Parathyroid adenoma (tissue), 2 donors: Measurements from ENCODE around the gene CD3E.

Experiments used
- H2AFZ ChIP-seq: fragments of 300-600 bp; sonication (generic); one replicate; pipeline ENCODE4 v1.7.0; 2017; ENCODE audit warnings: antibody characterized with exemption, mild to moderate bottlenecking
- H3K27ac ChIP-seq: fragments of 300-600 bp; sonication (generic); one replicate; pipeline ENCODE4 v1.7.0; 2017
- H3K27me3 ChIP-seq: fragments of 300-600 bp; sonication (generic); one replicate; pipeline ENCODE4 v1.7.0; 2017; ENCODE audit warnings: low read length; ENCODE audit not compliant: control insufficient read depth, insufficient read depth
- H3K36me3 ChIP-seq: fragments of 300-600 bp; sonication (generic); one replicate; pipeline ENCODE4 v1.7.0; 2017; ENCODE audit warnings: low read length; ENCODE audit not compliant: control insufficient read depth, insufficient read depth
- H3K4me1 ChIP-seq: fragments of 300-600 bp; sonication (generic); one replicate; pipeline ENCODE4 v1.7.0; 2017; ENCODE audit warnings: control low read depth
- H3K4me2 ChIP-seq: fragments of 300-600 bp; sonication (generic); one replicate; pipeline ENCODE4 v1.7.0; 2017; ENCODE audit warnings: low read length
- H3K4me3 ChIP-seq: fragments of 300-600 bp; sonication (generic); one replicate; pipeline ENCODE4 v1.7.0; 2017; ENCODE audit warnings: low read depth, low read length
- H3K79me2 ChIP-seq: fragments of 300-600 bp; sonication (generic); one replicate; pipeline ENCODE4 v1.7.0; 2017; ENCODE audit warnings: control low read depth
- H3K9ac ChIP-seq: fragments of 300-600 bp; sonication (generic); one replicate; pipeline ENCODE4 v1.7.0; 2017; ENCODE audit warnings: mild to moderate bottlenecking
- H3K9me3 ChIP-seq: fragments of 300-600 bp; sonication (generic); one replicate; pipeline ENCODE4 v1.7.0; 2017; ENCODE audit warnings: low read length; ENCODE audit not compliant: control insufficient read depth
- CTCF ChIP-seq: fragments of 300-600 bp; sonication (generic); IDR thresholded peaks from one replicate; pipeline ENCODE4 v1.7.0; 2017; ENCODE audit warnings: antibody characterized with exemption, mild to moderate bottlenecking
- donor health status: primary hyperparathyroidism.

The CD3E gene

GRCh38 chr11:118322721-118323120 is 18.2 kb downstream of the CD3E start:
- Histone ChIP-seq H3K4me1 (peaks cover 4% of the 10 kb centered on the region), H3K9me3 (no peaks in the 10 kb centered on the region), H3K9ac (no peak overlapping the region), H3K36me3 (no peaks in the 10 kb centered on the region), H3K79me2 (no peaks in the 10 kb centered on the region), H3K27ac (no peak overlapping the region), H2AFZ (no peak overlapping the region), H3K27me3 (no peaks in the 10 kb centered on the region), H3K4me2 (no peak overlapping the region), H3K4me3 (no peak overlapping the region)
- no peak for TF ChIP-seq CTCF

GRCh38 chr11:118325283-118325682 is 20.8 kb downstream of the CD3E start:
- H3K9ac ChIP-seq, result no peak overlapping the region
- H3K9me3 ChIP-seq, result no peaks in the 10 kb centered on the region
- no peaks in the 10 kb centered on the region for H3K36me3 ChIP-seq
- H3K4me2 ChIP-seq, result no peak overlapping the region
- H3K4me1 ChIP-seq, result peaks cover 4% of the 10 kb centered on the region
- H3K4me3 ChIP-seq, result no peak overlapping the region
- no peak overlapping the region for H2AFZ ChIP-seq
- TF ChIP-seq CTCF, result no peak
- H3K27me3 ChIP-seq, result no peaks in the 10 kb centered on the region
- no peaks in the 10 kb centered on the region for H3K79me2 ChIP-seq
- no peak overlapping the region for H3K27ac ChIP-seq

GRCh38 chr11:118328745-118329144 is 24.2 kb downstream of the CD3E start:
- no peak overlapping the region for H3K4me2 ChIP-seq
- H3K36me3 ChIP-seq, result no peaks in the 10 kb centered on the region
- no peaks in the 10 kb centered on the region for H3K4me1 ChIP-seq
- H3K79me2 ChIP-seq, result no peaks in the 10 kb centered on the region
- no peaks in the 10 kb centered on the region for H3K9me3 ChIP-seq
- H3K27me3 ChIP-seq, result no peaks in the 10 kb centered on the region
- H3K9ac ChIP-seq, result no peak overlapping the region
- no peak overlapping the region for H2AFZ ChIP-seq
- H3K27ac ChIP-seq, result no peak overlapping the region
- no peak for TF ChIP-seq CTCF
- H3K4me3 ChIP-seq, result no peak overlapping the region

- H3K79me2 ChIP-seq, result no peaks in the 10 kb centered on the region
- no peaks in the 10 kb centered on the region for H3K36me3 ChIP-seq
- no peak for TF ChIP-seq CTCF
- no peak overlapping the region for H3K27ac ChIP-seq
- H3K4me3 ChIP-seq, result no peak overlapping the region
- H3K9me3 ChIP-seq, result no peaks in the 10 kb centered on the region
- H3K4me2 ChIP-seq, result no peak overlapping the region
- no peak overlapping the region for H3K9ac ChIP-seq
- no peaks in the 10 kb centered on the region for H3K4me1 ChIP-seq
- no peak overlapping the region for H2AFZ ChIP-seq
- no peaks in the 10 kb centered on the region for H3K27me3 ChIP-seq
Observed at GRCh38 chr11:118334745-118335144, 30.2 kb downstream of the CD3E start.

GRCh38 chr11:118338637-118339061 is 34.1 kb downstream of the CD3E start:
- Histone ChIP-seq H3K9ac (no peak overlapping the region), H3K36me3 (no peaks in the 10 kb centered on the region), H3K79me2 (no peaks in the 10 kb centered on the region), H3K9me3 (no peaks in the 10 kb centered on the region), H3K4me1 (no peaks in the 10 kb centered on the region), H3K27me3 (no peaks in the 10 kb centered on the region), H3K27ac (no peak overlapping the region), H2AFZ (no peak overlapping the region), H3K4me3 (no peak overlapping the region), H3K4me2 (no peak overlapping the region)
- no peak for TF ChIP-seq CTCF
